Subcutaneous abdominal adipose tissue (tissue), 5 donors: ENCODE results near the gene SPATA19.

Experiments
- H3K27ac ChIP-seq: one replicate; pipeline ENCODE4 v1.7.0; 2013; ENCODE audit warnings: low read depth, mild to moderate bottlenecking, inconsistent platforms, low read length, moderate library complexity
- H3K27me3 ChIP-seq, 5 donors: one replicate each; pipeline ENCODE4 v1.7.0; 2013; ENCODE audit warnings: low read length in 5 of 5, inconsistent platforms in 1 of 5; ENCODE audit not compliant: control insufficient read depth in 5 of 5, insufficient read depth in 4 of 5
- H3K36me3 ChIP-seq, 5 donors: one replicate each; pipeline ENCODE4 v1.7.0; 2013; ENCODE audit warnings: low read length in 5 of 5; ENCODE audit not compliant: control insufficient read depth in 5 of 5, insufficient read depth in 5 of 5
- H3K4me1 ChIP-seq, 5 donors: one replicate each; pipeline ENCODE4 v1.7.0; 2013; ENCODE audit warnings: low read length in 5 of 5, mild to moderate bottlenecking in 3 of 5, moderate library complexity in 1 of 5; ENCODE audit not compliant: control insufficient read depth in 5 of 5, insufficient read depth in 5 of 5
- H3K4me3 ChIP-seq, 5 donors: one replicate each; pipeline ENCODE4 v1.7.0; 2013; ENCODE audit warnings: low read length in 5 of 5, low read depth in 1 of 5
- H3K9ac ChIP-seq, 5 donors: one replicate each; pipeline ENCODE4 v1.7.0; 2013; ENCODE audit warnings: low read length in 5 of 5, mild to moderate bottlenecking in 4 of 5, moderate library complexity in 3 of 5
- H3K9me3 ChIP-seq, 5 donors: one replicate each; pipeline ENCODE4 v1.7.0; 2013; ENCODE audit warnings: low read length in 5 of 5; ENCODE audit not compliant: control insufficient read depth in 5 of 5
- donor health status: healthy.
- donor health status: healthy.
- donor health status: healthy.
- donor health status: healthy.
- donor health status: healthy.

The SPATA19 gene

GRCh38 chr11:133840479-133840941 lies 4.8 kb downstream of the SPATA19 start:
- H3K9me3 ChIP-seq, result peaks cover 0 to 3% (median 0%) of the 10 kb centered on the region in 5 donors
- peaks cover 0 to 7% (median 4%) of the 10 kb centered on the region in 5 donors for H3K27me3 ChIP-seq
- no peak overlapping the region for H3K4me3 ChIP-seq
- no peak overlapping the region for H3K9ac ChIP-seq
- no peaks in the 10 kb centered on the region for H3K36me3 ChIP-seq
- H3K4me1 ChIP-seq, result no peaks in the 10 kb centered on the region
- no peak overlapping the region for H3K27ac ChIP-seq

DNA sequence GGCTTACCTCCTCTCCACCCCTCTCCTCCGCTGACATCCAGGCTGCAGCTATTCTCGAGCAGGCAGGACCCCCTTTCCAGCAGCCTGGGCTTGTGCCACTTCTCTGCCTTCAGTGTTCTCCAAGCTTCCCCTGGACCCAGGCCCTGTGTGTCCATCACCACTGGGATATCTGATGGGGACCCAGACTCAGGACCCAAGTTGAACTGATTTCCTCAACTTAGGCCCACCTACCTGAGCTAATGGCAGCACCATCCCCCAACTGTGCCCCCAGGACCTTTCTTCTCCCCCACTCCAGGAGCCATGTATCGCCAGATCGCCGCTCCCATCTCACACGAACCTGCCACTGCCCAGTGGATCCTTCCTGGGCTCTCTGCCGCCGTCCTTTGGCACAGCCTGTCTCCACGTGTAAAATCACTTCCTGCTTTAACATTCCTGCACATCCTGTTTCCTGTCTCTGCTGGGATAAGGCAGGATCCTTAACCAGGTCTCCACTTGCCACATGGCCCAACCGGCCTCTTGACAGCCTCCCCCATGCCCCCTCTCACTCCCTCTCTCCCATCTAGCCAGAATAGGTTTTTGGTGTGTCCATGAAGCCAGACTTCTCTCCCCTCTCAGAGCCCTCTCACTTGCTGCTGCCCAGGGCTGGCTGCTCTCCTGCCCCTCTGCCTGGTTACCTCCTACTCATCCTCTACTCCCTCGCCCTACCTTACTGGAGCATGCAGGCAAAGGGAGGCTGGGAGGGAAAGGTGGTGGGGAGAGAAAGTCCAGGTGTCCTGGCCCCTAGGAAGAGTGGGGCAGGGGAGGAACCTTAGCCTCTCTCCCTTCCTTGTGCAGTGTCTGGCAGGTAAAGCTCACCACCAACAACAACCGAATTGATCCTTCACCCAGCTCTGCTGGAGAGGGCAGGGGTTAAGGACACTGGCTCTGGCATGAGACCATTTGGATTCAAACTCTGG lies 9.4 kb downstream of the SPATA19 start:
- Histone ChIP-seq H3K36me3 (no peaks in the 10 kb centered on the region), H3K27ac (no peak overlapping the region), H3K4me3 (no peak overlapping the region)

GRCh38 chr11:133834682-133835592 lies 10.4 kb downstream of the SPATA19 start:
- H3K9me3 ChIP-seq, result peaks cover 0 to 3% (median 0%) of the 10 kb centered on the region in 5 donors
- H3K27ac ChIP-seq, result no peak overlapping the region
- H3K4me1 ChIP-seq, result no peaks in the 10 kb centered on the region
- no peak overlapping the region for H3K4me3 ChIP-seq
- peaks cover 0 to 12% (median 4%) of the 10 kb centered on the region in 5 donors for H3K27me3 ChIP-seq
- no peaks in the 10 kb centered on the region for H3K36me3 ChIP-seq
- H3K9ac ChIP-seq, result no peak overlapping the region

More for the DNA sequence above, 9.4 kb downstream of the SPATA19 start:
- Histone ChIP-seq H3K4me1 (no peaks in the 10 kb centered on the region), H3K27me3 (peaks cover 0 to 12% (median 4%) of the 10 kb centered on the region in 5 donors), H3K9ac (no peak overlapping the region), H3K9me3 (peaks cover 0 to 3% (median 0%) of the 10 kb centered on the region in 5 donors)

DNA sequence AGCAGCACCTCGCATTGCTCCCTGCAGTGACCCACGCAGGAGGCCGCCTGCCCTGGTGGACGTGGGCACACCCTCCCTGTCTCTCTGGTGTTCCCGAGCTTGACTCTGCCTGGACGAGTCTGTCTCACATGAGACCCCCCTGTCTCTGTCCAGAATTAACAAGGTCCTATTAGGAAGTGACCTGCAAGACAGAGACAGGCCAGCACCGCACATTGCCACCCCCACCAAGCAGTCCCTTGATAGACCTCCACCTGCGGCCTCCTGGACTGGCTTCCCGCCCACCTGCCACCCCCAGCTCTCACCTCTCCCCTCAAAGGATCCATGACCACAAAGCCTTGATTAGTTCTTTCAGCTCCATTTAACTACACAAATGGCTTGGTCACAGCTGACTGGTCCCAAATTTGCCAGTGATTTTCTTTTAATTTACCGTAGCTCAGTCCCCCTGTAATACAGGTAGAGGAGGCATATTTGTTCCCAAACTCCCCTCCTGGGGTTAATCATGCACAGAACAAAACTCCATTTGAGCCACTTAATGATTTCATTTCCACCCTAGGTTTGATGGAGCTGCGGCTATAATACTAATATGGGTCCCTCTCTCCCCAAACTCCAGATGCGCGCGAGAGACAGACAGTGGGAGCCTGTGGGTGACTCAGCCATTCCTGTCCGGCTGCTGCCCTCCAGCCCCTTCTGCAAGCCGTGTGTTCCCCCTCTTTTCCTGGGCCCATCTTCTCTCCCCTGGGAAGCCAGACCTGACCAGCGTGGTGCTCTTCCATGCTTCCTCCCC lies 11.2 kb downstream of the SPATA19 start:
- peaks cover 0 to 12% (median 4%) of the 10 kb centered on the region in 5 donors for H3K27me3 ChIP-seq
- H3K4me1 ChIP-seq, result no peaks in the 10 kb centered on the region
- H3K9me3 ChIP-seq, result peaks cover 0 to 3% (median 0%) of the 10 kb centered on the region in 5 donors
- H3K36me3 ChIP-seq, result no peaks in the 10 kb centered on the region
- no peak overlapping the region for H3K9ac ChIP-seq
- no peak overlapping the region for H3K4me3 ChIP-seq
- no peak overlapping the region for H3K27ac ChIP-seq

DNA sequence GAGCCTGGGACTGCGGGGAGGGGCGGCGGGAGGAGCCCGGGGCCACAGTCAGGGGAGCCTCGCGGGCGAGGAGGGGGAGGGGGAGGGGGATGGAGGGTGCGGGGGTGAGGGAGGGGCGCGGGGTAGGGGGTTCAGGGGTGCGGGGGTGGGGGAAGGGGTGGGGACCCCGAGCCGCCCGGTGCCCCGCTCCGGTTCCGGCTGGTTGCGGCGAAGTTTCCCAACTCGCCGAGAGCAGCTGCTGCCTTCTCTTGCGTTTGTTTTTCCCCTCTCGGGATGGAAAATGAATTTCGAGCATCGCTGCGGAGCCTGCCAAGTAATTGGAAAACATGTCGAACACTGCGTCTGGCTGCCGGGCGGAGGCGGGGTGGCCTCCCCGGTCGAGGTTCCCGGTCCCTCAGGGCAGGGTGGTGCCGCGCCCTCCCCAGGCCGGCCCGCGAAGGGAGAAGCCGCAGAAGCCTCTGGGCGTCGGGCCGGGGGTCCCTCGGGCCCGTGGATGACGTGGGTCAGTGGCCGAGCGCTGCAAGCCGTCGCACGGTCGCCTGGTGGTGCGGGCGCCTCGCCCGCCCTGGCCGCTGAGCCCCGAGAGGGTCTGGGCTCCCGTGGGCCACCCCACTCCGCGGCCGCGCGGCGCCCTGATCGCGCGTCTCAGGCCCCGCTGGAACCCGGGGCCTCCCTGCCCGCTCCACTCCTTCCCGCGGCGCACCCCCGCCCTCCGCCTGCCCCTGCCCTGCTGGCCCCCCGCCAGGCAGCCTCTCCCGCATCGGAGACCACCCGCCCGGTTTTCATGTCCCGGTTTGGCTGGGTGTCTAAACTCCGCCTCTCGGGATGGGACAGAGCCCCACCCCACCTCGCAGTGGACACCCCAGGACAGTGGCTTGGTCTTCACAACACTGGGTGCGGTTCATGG lies 12.1 kb downstream of the SPATA19 start:
- Histone ChIP-seq H3K27me3 (peaks cover 0 to 12% (median 4%) of the 10 kb centered on the region in 5 donors), H3K9me3 (peaks cover 0 to 3% (median 0%) of the 10 kb centered on the region in 5 donors), H3K9ac (no peak overlapping the region), H3K27ac (no peak overlapping the region), H3K4me1 (no peaks in the 10 kb centered on the region), H3K4me3 (no peak overlapping the region), H3K36me3 (no peaks in the 10 kb centered on the region)

- Histone ChIP-seq H3K4me1 (no peaks in the 10 kb centered on the region), H3K36me3 (no peaks in the 10 kb centered on the region), H3K4me3 (no peak overlapping the region), H3K27me3 (peaks cover 0 to 12% (median 4%) of the 10 kb centered on the region in 5 donors), H3K9ac (no peak overlapping the region), H3K9me3 (no peaks in the 10 kb centered on the region), H3K27ac (no peak overlapping the region)
Measured at GRCh38 chr11:133832096-133832990, 13.0 kb downstream of the SPATA19 start.

GRCh38 chr11:133830931-133831907 lies 14.1 kb downstream of the SPATA19 start:
- Histone ChIP-seq H3K4me3 (no peak overlapping the region), H3K4me1 (no peaks in the 10 kb centered on the region), H3K9ac (no peak overlapping the region), H3K36me3 (no peaks in the 10 kb centered on the region), H3K9me3 (no peaks in the 10 kb centered on the region), H3K27ac (no peak overlapping the region), H3K27me3 (peaks cover 0 to 12% (median 4%) of the 10 kb centered on the region in 5 donors)
